Erythroblast (primary cell): ENCODE results near the gene COBL.

Source experiments
- GATA1 ChIP-seq: IDR thresholded peaks from 2 replicates; pipeline ENCODE4 v1.6.1; 2011; ENCODE audit warnings: low read depth, mild to moderate bottlenecking, control low read depth, low read length, moderate library complexity
- POLR2A ChIP-seq: IDR thresholded peaks from 2 replicates; pipeline ENCODE4 v1.6.1; 2011; ENCODE audit warnings: mild to moderate bottlenecking, low read length

DNA sequence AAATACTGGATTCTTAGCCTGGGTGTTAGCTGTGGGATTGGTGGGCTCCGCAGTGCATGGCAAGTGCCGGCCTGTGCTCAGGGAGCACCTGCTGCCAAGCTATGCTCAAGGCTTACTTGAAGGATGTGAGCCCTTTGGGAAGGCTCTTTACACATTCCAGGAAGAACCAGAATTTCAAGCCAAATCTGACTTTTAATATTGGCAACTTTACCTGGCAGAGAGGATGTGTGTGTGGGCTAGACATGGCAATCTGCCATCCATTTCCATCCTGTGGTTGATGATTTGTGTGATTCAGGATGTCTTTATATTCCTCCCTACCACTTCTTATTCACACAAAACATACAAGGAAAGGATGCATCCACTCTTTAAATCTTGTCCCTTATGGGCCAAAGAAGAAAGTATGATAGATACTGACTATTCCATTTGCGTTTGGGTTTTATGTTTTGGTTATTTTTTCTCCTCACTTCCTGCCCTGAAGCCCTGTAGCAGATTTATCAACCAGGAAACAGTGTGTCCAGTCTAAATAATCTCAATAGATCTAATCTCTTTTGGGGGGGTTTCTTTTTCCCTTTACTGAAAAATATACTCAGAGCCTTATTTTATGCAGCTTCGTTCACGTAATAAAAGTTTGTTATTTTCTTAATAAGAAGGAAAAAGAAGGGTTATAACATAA lies 247.1 kb downstream of the COBL start:
- TF ChIP-seq POLR2A: no peak
- TF ChIP-seq GATA1: no peak
